ENCODE data around the gene GPC6.

DNA sequence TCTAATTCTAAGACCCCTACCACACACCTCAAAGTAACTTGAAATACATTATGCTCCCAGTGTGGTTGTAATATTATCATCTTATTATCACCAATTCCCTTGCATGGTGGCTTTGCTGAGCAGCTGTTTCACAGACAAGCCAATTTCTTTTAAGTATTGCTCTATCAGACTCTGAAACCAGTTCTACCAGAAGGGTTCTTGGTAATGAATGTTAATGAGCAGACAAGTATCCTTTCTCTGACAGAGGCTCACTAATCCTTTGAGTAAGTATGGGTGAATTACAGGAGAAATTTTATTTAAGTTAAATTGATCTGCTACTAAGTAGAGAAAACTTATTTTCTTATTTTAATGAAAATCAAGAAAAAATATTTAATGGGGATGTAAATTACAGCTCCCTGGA lies 326.0 kb downstream of the GPC6 start:
- TF ChIP-seq, protein P1, sequence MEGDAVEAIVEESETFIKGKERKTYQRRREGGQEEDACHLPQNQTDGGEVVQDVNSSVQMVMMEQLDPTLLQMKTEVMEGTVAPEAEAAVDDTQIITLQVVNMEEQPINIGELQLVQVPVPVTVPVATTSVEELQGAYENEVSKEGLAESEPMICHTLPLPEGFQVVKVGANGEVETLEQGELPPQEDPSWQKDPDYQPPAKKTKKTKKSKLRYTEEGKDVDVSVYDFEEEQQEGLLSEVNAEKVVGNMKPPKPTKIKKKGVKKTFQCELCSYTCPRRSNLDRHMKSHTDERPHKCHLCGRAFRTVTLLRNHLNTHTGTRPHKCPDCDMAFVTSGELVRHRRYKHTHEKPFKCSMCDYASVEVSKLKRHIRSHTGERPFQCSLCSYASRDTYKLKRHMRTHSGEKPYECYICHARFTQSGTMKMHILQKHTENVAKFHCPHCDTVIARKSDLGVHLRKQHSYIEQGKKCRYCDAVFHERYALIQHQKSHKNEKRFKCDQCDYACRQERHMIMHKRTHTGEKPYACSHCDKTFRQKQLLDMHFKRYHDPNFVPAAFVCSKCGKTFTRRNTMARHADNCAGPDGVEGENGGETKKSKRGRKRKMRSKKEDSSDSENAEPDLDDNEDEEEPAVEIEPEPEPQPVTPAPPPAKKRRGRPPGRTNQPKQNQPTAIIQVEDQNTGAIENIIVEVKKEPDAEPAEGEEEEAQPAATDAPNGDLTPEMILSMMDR (IDR thresholded peaks at IDR 0.05; ENCODE audit: insufficient read depth, low read length, poor library complexity, severe bottlenecking): no peak
- no peak for TF ChIP-seq EZH2phosphoT487 (conservative IDR thresholded peaks at IDR 0.05; ENCODE audit: low read length)
